Endodermal cell (in vitro differentiated cells): ENCODE results near the gene NMT2. TPM values are rescaled to one million over a fixed set of nuclear protein-coding genes. Genes with fewer than 3 reads are reported as not detected.
A peak's percentile ranks its signal among the peaks of the same experiment; 100 is the strongest.

Experiments used
- DNase-seq: peaks from one replicate; pipeline ENCODE4 v3.0.0-alpha.2; 2017
- H3K27ac ChIP-seq: 2 replicates; pipeline ENCODE4 v1.5.1; 2013; ENCODE audit warnings: mild to moderate bottlenecking, low read depth, low read length, moderate library complexity
- H3K27me3 ChIP-seq: 2 replicates; pipeline ENCODE4 v1.6.1; 2013; ENCODE audit warnings: mild to moderate bottlenecking, low read length, moderate library complexity; ENCODE audit not compliant: insufficient read depth, control insufficient read depth, poor library complexity, severe bottlenecking
- H3K36me3 ChIP-seq: 2 replicates; pipeline ENCODE4 v1.7.0; 2013; ENCODE audit warnings: mild to moderate bottlenecking, low read length, moderate library complexity; ENCODE audit not compliant: control insufficient read depth, insufficient read depth
- H3K4me1 ChIP-seq: one replicate; pipeline ENCODE4 v1.7.0; 2013; ENCODE audit warnings: low read length; ENCODE audit not compliant: control insufficient read depth, insufficient read depth
- H3K4me3 ChIP-seq: 2 replicates; pipeline ENCODE4 v1.5.1; 2013; ENCODE audit warnings: mild to moderate bottlenecking, low read length, moderate library complexity
- H3K9ac ChIP-seq: 2 replicates; pipeline ENCODE4 v1.6.1; 2013; ENCODE audit warnings: mild to moderate bottlenecking, low read length, moderate library complexity; ENCODE audit not compliant: poor library complexity, severe bottlenecking; ENCODE audit errors: extremely low read depth
- H3K9me3 ChIP-seq: 2 replicates; pipeline ENCODE4 v1.6.1; 2013; ENCODE audit warnings: mild to moderate bottlenecking, low read length, moderate library complexity; ENCODE audit not compliant: control insufficient read depth
- H3K27ac Mint-ChIP-seq: 2 replicates; pipeline ENCODE4 v1.8.0; 2020; ENCODE audit warnings: mixed read lengths
- H3K27me3 Mint-ChIP-seq: 2 replicates; pipeline ENCODE4 v1.8.0; 2021; ENCODE audit warnings: mild to moderate bottlenecking, mixed read lengths; ENCODE audit not compliant: insufficient read depth
- H3K36me3 Mint-ChIP-seq: 2 replicates; pipeline ENCODE4 v1.8.0; 2020; ENCODE audit warnings: low read depth, mixed read lengths
- H3K4me1 Mint-ChIP-seq: 2 replicates; pipeline ENCODE4 v1.8.0; 2020; ENCODE audit warnings: mixed read lengths
- H3K4me3 Mint-ChIP-seq: 2 replicates; pipeline ENCODE4 v1.8.0; 2020; ENCODE audit warnings: mild to moderate bottlenecking, moderate library complexity, mixed read lengths
- H3K9me3 Mint-ChIP-seq: 2 replicates; pipeline ENCODE4 v1.8.0; 2020; ENCODE audit warnings: mild to moderate bottlenecking, mixed read lengths
- WGBS, 2 experiments: methylation state at CpG; one replicate each; pipeline versions ENCODE4 v1.1.5 to v1.1.7; 2013; ENCODE audit warnings: missing lambda C conversion rate in 2 of 2, mixed read lengths in 1 of 2; ENCODE audit not compliant: insufficient coverage in 1 of 2, insufficient read length in 1 of 2; 5-methylcytosine and 5-hydroxymethylcytosine counted together
- total RNA-seq, 2 donors: library from RNA; stranded (reverse); fragmentation: NEBNext Ultra II Directional in 1 of 2; extraction: Animal tissue kit (Norgen Biotek cat#: 25700) in 1 of 2; gene quantifications; 2 replicates in 1 of 2; 3 replicates in 1 of 2; pipeline ENCODE4 v1.2.1, GENCODE V29; 2021
- TF ChIP-seq, protein P1 (sequence below): fragments of 200-600 bp; sonication (generic); conservative IDR thresholded peaks from 2 replicates; pipeline ENCODE4 v1.5.0; 2021; ENCODE audit warnings: antibody characterized with exemption, mild to moderate bottlenecking

Gene NMT2
- total RNA-seq, 2 donors from 2014 or later: 21.7 to 21.9 TPM

DNA sequence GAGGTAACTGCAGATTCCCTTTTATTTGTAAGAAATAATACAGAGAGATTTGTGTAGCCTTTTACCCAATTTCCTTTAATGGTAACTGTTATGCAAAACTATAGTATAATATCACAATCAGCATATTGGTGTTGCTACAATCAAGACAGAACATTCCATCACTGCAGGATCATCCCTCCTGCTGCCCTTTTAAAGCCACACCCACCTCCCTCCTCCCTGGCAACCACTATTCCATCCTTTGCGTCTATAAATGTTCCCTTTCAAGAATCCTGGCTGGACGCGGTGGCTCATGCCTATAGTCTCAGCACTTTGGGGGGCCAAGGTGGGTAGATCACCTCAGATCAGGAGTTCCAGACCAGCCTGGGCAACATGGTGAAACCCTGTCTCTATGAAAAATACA, 93.1 kb downstream of the NMT2 start:
- Mint-ChIP-seq H3K4me3 (no peak overlapping the region), H3K36me3 (peaks cover 25% of the 10 kb centered on the region), H3K27me3 (no peaks in the 10 kb centered on the region), H3K27ac (no peak overlapping the region), H3K9me3 (peaks cover 23% of the 10 kb centered on the region), H3K4me1 (no peaks in the 10 kb centered on the region)
- H3K27ac ChIP-seq: no peak overlapping the region
- no peaks in the 10 kb centered on the region for H3K4me1 ChIP-seq
- no peak for DNase-seq
- WGBS, 2 experiments: 77 to 95% methylated on average over 3 of the region's 3 CpGs
- no peak overlapping the region for H3K4me3 ChIP-seq
- peaks cover 34% of the 10 kb centered on the region for H3K9me3 ChIP-seq
- no peak overlapping the region for H3K9ac ChIP-seq
- TF ChIP-seq, protein P1, sequence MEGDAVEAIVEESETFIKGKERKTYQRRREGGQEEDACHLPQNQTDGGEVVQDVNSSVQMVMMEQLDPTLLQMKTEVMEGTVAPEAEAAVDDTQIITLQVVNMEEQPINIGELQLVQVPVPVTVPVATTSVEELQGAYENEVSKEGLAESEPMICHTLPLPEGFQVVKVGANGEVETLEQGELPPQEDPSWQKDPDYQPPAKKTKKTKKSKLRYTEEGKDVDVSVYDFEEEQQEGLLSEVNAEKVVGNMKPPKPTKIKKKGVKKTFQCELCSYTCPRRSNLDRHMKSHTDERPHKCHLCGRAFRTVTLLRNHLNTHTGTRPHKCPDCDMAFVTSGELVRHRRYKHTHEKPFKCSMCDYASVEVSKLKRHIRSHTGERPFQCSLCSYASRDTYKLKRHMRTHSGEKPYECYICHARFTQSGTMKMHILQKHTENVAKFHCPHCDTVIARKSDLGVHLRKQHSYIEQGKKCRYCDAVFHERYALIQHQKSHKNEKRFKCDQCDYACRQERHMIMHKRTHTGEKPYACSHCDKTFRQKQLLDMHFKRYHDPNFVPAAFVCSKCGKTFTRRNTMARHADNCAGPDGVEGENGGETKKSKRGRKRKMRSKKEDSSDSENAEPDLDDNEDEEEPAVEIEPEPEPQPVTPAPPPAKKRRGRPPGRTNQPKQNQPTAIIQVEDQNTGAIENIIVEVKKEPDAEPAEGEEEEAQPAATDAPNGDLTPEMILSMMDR: no peak
- H3K36me3 ChIP-seq: no peaks in the 10 kb centered on the region
- no peaks in the 10 kb centered on the region for H3K27me3 ChIP-seq

DNA sequence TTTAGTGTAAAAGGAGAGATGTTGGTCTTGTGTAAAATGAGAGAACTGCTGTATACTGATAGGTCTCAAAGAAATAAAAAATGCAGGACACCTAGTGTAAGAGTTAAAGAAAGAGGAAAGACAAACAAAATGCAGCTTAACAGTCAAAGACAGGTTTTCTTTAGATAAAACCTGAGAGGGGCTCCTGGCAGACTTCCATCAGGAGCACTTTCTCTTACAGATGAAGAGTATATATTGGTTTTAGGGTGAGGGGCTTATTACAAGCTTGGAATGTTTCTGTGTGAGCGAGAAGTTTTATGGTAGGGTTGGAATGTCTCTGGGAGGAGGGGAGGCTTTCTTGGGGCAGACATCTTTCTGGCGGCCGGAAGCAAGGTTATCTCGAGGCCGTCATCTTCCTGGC, 96.1 kb downstream of the NMT2 start:
- no peak for DNase-seq
- H3K4me3 Mint-ChIP-seq: no peak overlapping the region
- Histone ChIP-seq H3K27ac (no peak overlapping the region), H3K36me3 (no peaks in the 10 kb centered on the region), H3K9me3 (peaks cover 34% of the 10 kb centered on the region), H3K4me3 (peak overlapping the region; percentile 23), H3K27me3 (no peaks in the 10 kb centered on the region), H3K4me1 (no peaks in the 10 kb centered on the region), H3K9ac (no peak overlapping the region)
- H3K27me3 Mint-ChIP-seq: no peaks in the 10 kb centered on the region
- TF ChIP-seq, protein P1: no peak
- WGBS, 2 experiments: 92% methylated on average over 5 of the region's 5 CpGs; no CpG with 5 or more reads in 1 of the 2 experiments
- no peak overlapping the region for H3K27ac Mint-ChIP-seq
- H3K4me1 Mint-ChIP-seq: no peaks in the 10 kb centered on the region
- H3K36me3 Mint-ChIP-seq: peaks cover 22% of the 10 kb centered on the region
- peaks cover 23% of the 10 kb centered on the region for H3K9me3 Mint-ChIP-seq

DNA sequence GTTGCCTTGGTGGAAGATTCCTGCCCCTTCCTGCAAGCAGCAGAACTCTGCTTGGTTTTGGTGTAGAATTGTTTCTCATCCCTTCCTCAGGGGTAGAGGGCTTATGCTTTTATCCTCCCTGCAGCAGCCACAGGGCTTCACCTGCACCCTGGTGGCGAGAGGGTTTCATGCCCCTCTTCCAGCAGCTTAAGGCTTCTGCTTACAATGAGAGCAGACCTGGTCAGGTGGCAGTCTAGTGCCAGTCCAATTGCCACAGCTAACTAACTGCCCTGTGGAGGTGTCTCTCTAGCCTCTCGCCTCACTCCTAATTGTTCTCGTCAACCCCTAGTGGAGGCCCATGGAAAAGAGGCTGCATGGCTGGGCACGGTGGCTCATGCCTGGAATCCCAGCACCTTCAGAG, 99.3 kb downstream of the NMT2 start:
- H3K9me3 ChIP-seq: peaks cover 45% of the 10 kb centered on the region
- H3K4me3 ChIP-seq: no peak overlapping the region
- Mint-ChIP-seq H3K27me3 (no peaks in the 10 kb centered on the region), H3K4me3 (no peak overlapping the region), H3K4me1 (no peaks in the 10 kb centered on the region), H3K9me3 (peaks cover 31% of the 10 kb centered on the region), H3K36me3 (peaks cover 18% of the 10 kb centered on the region), H3K27ac (no peak overlapping the region)
- H3K27ac ChIP-seq: no peak overlapping the region
- 78 to 81% methylated on average over 4 of the region's 4 CpGs for WGBS, 2 experiments
- H3K36me3 ChIP-seq: no peaks in the 10 kb centered on the region
- no peaks in the 10 kb centered on the region for H3K27me3 ChIP-seq
- TF ChIP-seq, protein P1: peak; percentile 41
- H3K9ac ChIP-seq: no peak overlapping the region
- H3K4me1 ChIP-seq: no peaks in the 10 kb centered on the region
- no peak for DNase-seq
